ENCODE results near the gene AOAH. TPM values are rescaled to one million over a fixed set of nuclear protein-coding genes. Genes with fewer than 3 reads are reported as not detected.

The AOAH gene
- total RNA-seq, 1 donor from 2014 or later: 5.5 TPM

DNA sequence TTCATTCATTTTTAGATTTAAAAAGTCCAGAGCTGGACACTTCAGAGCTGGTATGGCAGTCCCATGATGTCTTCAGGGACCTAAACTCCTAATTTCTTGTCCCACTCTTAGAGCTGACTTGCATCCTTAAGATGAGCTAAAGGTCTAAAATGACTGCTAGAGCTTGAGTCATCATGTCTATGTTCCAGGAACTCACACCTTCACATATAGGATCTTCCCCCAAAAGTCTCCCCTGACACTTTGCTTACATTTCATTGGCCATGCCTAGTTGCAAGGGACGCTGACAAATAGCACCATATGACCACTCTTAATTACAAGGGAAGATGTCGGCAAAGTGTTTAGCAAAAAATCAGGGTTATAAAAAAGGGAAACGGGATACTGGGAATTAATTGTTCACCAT is 10.4 kb upstream of the AOAH start:
- Histone ChIP-seq H3K4me2 (no peak overlapping the region), H3K27me3 (no peaks in the 10 kb centered on the region), H3K9ac (no peak overlapping the region), H3K4me1 (no peaks in the 10 kb centered on the region), H3F3A (ENCODE audit: low read depth) (no peaks in the 10 kb centered on the region), H3K36me3 (peaks cover 4% of the 10 kb centered on the region), H2AFZ (replicated peaks) (no peak overlapping the region), H3K4me3 (no peak overlapping the region), H3K27ac (no peak overlapping the region), H3K79me2 (ENCODE audit: low read depth) (no peaks in the 10 kb centered on the region), H4K20me1 (ENCODE audit: low read depth) (no peaks in the 10 kb centered on the region), H3K9me3 (ENCODE audit: low read depth) (peaks cover 5% of the 10 kb centered on the region)
- Mint-ChIP-seq H3K4me3 (no peak overlapping the region), H3K36me3 (no peaks in the 10 kb centered on the region), H3K4me1 (peaks cover 8% of the 10 kb centered on the region), H3K27ac (no peak overlapping the region), H3K27me3 (ENCODE audit: insufficient read depth, low read depth) (no peaks in the 10 kb centered on the region), H3K9me3 (peaks cover 14% of the 10 kb centered on the region)
- no peak for DNase-seq (ENCODE audit: low spot score)
- TF ChIP-seq, protein P1, sequence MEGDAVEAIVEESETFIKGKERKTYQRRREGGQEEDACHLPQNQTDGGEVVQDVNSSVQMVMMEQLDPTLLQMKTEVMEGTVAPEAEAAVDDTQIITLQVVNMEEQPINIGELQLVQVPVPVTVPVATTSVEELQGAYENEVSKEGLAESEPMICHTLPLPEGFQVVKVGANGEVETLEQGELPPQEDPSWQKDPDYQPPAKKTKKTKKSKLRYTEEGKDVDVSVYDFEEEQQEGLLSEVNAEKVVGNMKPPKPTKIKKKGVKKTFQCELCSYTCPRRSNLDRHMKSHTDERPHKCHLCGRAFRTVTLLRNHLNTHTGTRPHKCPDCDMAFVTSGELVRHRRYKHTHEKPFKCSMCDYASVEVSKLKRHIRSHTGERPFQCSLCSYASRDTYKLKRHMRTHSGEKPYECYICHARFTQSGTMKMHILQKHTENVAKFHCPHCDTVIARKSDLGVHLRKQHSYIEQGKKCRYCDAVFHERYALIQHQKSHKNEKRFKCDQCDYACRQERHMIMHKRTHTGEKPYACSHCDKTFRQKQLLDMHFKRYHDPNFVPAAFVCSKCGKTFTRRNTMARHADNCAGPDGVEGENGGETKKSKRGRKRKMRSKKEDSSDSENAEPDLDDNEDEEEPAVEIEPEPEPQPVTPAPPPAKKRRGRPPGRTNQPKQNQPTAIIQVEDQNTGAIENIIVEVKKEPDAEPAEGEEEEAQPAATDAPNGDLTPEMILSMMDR (IDR thresholded peaks at IDR 0.05): no peak
- TF ChIP-seq EZH2 (IDR thresholded peaks at IDR 0.05): no peak
- TF ChIP-seq EZH2phosphoT487 (IDR thresholded peaks at IDR 0.05): no peak

DNA sequence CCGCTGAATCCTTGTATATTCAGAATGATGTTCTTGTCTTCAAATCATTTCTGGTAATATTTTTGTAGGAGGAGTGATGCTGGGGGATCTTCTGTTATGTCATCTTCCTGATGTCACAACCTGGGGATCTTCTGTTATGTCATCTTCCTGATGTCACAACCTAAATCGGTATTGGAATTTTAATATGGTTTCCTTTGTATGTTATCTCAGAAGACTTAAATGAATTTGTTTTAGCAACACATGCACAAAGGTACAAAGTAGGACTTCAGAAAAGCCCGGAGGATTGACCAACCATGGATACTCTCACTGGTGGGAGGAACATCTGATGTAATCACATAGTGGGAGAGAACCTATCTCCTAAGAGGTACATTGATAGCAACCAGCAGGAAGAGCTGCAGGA is 9.1 kb upstream of the AOAH start:
- H3K9ac ChIP-seq: no peak overlapping the region
- no peak overlapping the region for H3K4me2 ChIP-seq
- H3K79me2 ChIP-seq (ENCODE audit: low read depth): no peaks in the 10 kb centered on the region
- H3K27ac ChIP-seq: no peak overlapping the region
- H3K4me3 ChIP-seq: no peak overlapping the region
- H3K4me1 ChIP-seq: no peaks in the 10 kb centered on the region
- H3K9me3 ChIP-seq (ENCODE audit: low read depth): peaks cover 5% of the 10 kb centered on the region
- peaks cover 2% of the 10 kb centered on the region for H3K36me3 Mint-ChIP-seq
- peaks cover 4% of the 10 kb centered on the region for H3K36me3 ChIP-seq
- TF ChIP-seq EZH2phosphoT487 (IDR thresholded peaks at IDR 0.05) (no peak), EZH2 (IDR thresholded peaks at IDR 0.05) (no peak)
- TF ChIP-seq, protein P1 (IDR thresholded peaks at IDR 0.05): no peak
- no peaks in the 10 kb centered on the region for H3K27me3 ChIP-seq
- H3K27me3 Mint-ChIP-seq (ENCODE audit: insufficient read depth, low read depth): no peaks in the 10 kb centered on the region
- H4K20me1 ChIP-seq (ENCODE audit: low read depth): no peaks in the 10 kb centered on the region
- no peak overlapping the region for H2AFZ ChIP-seq (replicated peaks)
- H3K4me3 Mint-ChIP-seq: no peak overlapping the region
- peaks cover 21% of the 10 kb centered on the region for H3K9me3 Mint-ChIP-seq
- no peak overlapping the region for H3K27ac Mint-ChIP-seq
- no peaks in the 10 kb centered on the region for H3F3A ChIP-seq (ENCODE audit: low read depth)
- peaks cover 8% of the 10 kb centered on the region for H3K4me1 Mint-ChIP-seq
- no peak for DNase-seq (ENCODE audit: low spot score)

DNA sequence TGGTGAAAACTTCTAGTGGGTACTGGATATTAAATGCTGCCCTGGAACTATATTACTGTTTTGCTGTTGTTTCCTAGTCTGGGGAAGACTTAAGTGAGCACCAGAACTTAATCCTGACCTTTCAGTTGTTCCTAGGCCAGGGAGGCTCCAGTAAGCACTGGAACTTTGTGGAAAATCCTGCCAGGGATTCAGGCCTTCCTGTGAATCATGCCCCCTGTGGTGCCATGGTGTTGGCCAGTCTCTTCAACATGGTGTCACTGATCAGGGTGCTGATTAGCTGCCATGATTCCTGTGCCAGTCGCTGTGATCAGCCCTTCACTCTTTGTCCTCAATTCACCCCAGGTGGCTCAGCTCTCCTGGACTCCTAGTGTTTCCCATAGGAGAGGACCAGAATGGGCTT is 8.5 kb upstream of the AOAH start:
- Mint-ChIP-seq H3K36me3 (peaks cover 2% of the 10 kb centered on the region), H3K27me3 (ENCODE audit: insufficient read depth, low read depth) (no peaks in the 10 kb centered on the region), H3K9me3 (peaks cover 21% of the 10 kb centered on the region), H3K4me3 (no peak overlapping the region), H3K27ac (no peak overlapping the region), H3K4me1 (peaks cover 8% of the 10 kb centered on the region)
- Histone ChIP-seq H3K4me3 (no peak overlapping the region), H3K9ac (no peak overlapping the region), H3K79me2 (ENCODE audit: low read depth) (no peaks in the 10 kb centered on the region), H3K4me2 (no peak overlapping the region), H3K36me3 (peaks cover 4% of the 10 kb centered on the region), H3K9me3 (ENCODE audit: low read depth) (peaks cover 5% of the 10 kb centered on the region), H3F3A (ENCODE audit: low read depth) (no peaks in the 10 kb centered on the region), H3K27me3 (no peaks in the 10 kb centered on the region), H2AFZ (replicated peaks) (no peak overlapping the region), H3K4me1 (peaks cover 2% of the 10 kb centered on the region), H4K20me1 (ENCODE audit: low read depth) (no peaks in the 10 kb centered on the region), H3K27ac (no peak overlapping the region)
- no peak for DNase-seq (ENCODE audit: low spot score)
- TF ChIP-seq EZH2phosphoT487 (IDR thresholded peaks at IDR 0.05): no peak
- no peak for TF ChIP-seq EZH2 (IDR thresholded peaks at IDR 0.05)
- TF ChIP-seq, protein P1 (IDR thresholded peaks at IDR 0.05): no peak

Data from neural progenitor cell (in vitro differentiated cells).